IPS-18a (cell line): ENCODE results near the gene CYP4Z1.
"Not testable (repeated sequence)": the region's sequence is repeated elsewhere in the genome, so short reads cannot be mapped to it uniquely, and the experiment has no call there.

ENCODE experiments used
- H3K27ac ChIP-seq: one replicate; pipeline ENCODE4 v1.5.1; 2013; ENCODE audit warnings: low read length
- H3K27me3 ChIP-seq: one replicate; pipeline ENCODE4 v1.6.1; 2013; ENCODE audit warnings: mild to moderate bottlenecking, low read length; ENCODE audit not compliant: control insufficient read depth, insufficient read depth
- H3K36me3 ChIP-seq: one replicate; pipeline ENCODE4 v1.6.1; 2013; ENCODE audit warnings: low read depth, low read length; ENCODE audit not compliant: control insufficient read depth
- H3K4me1 ChIP-seq: one replicate; pipeline ENCODE4 v1.6.1; 2013; ENCODE audit warnings: low read depth, low read length; ENCODE audit not compliant: control insufficient read depth
- H3K4me3 ChIP-seq: one replicate; pipeline ENCODE4 v1.5.1; 2013; ENCODE audit warnings: low read length
- H3K9ac ChIP-seq: one replicate; pipeline ENCODE4 v1.6.1; 2013; ENCODE audit warnings: mild to moderate bottlenecking, low read length, moderate library complexity
- H3K9me3 ChIP-seq: one replicate; pipeline ENCODE4 v1.6.1; 2013; ENCODE audit warnings: low read depth, low read length; ENCODE audit not compliant: control insufficient read depth

The CYP4Z1 gene

DNA sequence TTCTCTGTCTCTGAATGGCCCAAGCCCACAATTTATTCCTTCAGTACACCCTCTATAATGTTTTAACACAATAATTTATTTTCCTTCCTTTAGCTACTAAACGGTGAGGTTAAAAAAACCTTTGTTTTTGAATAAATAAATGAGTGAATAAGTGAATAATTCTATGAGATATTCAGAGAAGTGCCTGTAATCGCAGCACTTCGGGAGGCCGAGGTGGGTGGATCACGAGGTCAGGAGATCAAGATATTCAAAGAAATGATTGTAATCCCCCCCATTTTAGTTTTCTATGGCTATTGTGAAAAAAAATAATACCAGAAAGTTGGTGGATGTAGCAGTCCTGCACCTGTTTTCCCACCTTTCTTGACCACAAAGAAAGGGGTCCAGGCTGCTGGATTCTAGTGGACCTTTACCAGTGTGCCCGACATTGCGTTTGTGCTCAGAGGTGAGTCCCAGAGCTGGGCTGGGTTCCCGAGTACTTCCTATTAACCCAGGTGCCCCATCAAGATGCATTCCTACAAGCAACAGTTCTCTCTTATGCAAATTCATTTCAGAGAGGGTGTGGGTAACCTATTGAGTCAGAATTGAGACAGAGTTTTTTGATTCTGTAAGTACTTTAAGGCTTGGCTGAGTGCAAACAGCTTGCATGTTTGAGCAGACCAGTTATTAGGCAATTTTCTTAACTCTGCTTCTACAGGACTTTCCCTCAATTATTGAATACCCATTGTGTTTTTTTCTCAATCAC is 62.6 kb downstream of the CYP4Z1 start:
- H3K9ac ChIP-seq, H3K27ac ChIP-seq, H3K4me3 ChIP-seq, H3K36me3 ChIP-seq, H3K9me3 ChIP-seq, H3K27me3 ChIP-seq: not testable (repeated sequence)
- peaks cover 12% of the 10 kb centered on the region for H3K4me1 ChIP-seq

GRCh38 chr1:47132665-47133064 is 65.6 kb downstream of the CYP4Z1 start:
- H3K4me1 ChIP-seq, result peaks cover 12% of the 10 kb centered on the region
- not testable (repeated sequence) for H3K9me3 ChIP-seq, H3K27ac ChIP-seq, H3K4me3 ChIP-seq, H3K27me3 ChIP-seq, H3K36me3 ChIP-seq, H3K9ac ChIP-seq

DNA sequence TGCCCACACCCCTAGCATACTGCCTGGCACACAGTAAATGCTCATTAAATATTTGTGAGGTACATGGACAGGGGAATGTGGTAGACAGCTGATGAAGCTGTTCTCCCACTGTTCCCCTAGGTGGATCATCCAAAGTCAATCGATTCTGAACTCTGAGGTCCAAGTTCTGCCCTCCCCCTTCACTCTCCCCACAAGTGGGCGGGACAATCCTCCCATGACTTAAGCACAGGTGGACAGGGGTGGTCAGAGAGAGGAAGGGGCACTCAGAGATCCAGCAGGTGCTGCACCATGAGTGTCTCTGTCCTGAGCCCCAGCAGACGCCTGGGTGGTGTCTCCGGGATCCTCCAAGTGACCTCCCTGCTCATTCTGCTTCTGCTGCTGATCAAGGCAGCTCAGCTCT is 70.2 kb downstream of the CYP4Z1 start, which contains the start of gene CYP4A22:
CYP4A22 (plus strand) TSS at position 244 of the 400 bp plus-strand sequence; CDS start at position 289, 45 bp downstream.
- no peak within 1 kb of the TSS for H3K4me3 ChIP-seq
- no peak within 1 kb of the TSS for H3K9ac ChIP-seq
- no peak within 1 kb of the TSS for H3K27ac ChIP-seq
- no peaks in the 10 kb centered on the region for H3K4me1 ChIP-seq
- H3K9me3 ChIP-seq, result no peaks in the 10 kb centered on the region
- no peaks in the 10 kb centered on the region for H3K27me3 ChIP-seq
- H3K36me3 ChIP-seq, result no peaks in the 10 kb centered on the region

DNA sequence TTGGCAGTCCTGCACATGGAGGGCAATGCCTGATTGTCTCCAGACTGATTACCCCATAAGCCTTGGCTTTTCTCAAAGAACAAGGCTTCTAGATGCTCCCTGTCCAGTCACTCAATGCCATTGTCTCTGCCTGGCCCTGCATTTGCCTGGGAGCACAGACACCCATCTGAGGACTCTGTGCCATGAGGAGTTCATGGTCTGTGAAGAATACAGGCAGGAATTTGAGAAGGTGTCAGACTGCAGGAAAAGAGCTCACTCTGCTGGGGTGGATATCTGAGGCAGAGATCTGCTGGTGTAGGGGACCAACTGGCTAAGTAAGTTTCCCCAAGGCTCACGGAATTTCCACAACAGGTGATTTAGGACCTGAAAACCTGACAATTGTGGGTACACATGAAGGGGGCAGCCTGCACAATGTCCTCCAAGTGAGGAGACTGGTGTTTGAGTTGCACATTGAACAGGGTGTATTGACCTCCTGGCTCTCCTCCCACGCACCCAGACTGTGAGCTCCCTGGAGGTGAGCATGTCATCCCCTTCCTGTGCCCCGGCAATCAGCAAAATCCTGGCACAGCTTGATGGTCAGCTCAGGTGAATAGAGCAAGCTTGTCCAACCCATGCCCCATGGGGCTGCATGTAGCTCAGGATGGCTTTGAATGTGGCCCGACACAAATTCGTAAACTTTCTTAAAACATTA is 71.0 kb downstream of the CYP4Z1 start:
- H3K9me3 ChIP-seq, result no peaks in the 10 kb centered on the region
- H3K27me3 ChIP-seq, result no peaks in the 10 kb centered on the region
- H3K36me3 ChIP-seq, result no peaks in the 10 kb centered on the region
- H3K4me1 ChIP-seq, result no peaks in the 10 kb centered on the region
- no peak overlapping the region for H3K9ac ChIP-seq
- no peak overlapping the region for H3K27ac ChIP-seq
- H3K4me3 ChIP-seq, result no peak overlapping the region

- H3K27ac ChIP-seq, H3K4me3 ChIP-seq, H3K9me3 ChIP-seq, H3K4me1 ChIP-seq, H3K9ac ChIP-seq, H3K27me3 ChIP-seq, H3K36me3 ChIP-seq: not testable (repeated sequence)
Measured at GRCh38 chr1:47140358-47140757, 73.3 kb downstream of the CYP4Z1 start.

- H3K9me3 ChIP-seq, H3K36me3 ChIP-seq, H3K27me3 ChIP-seq, H3K4me3 ChIP-seq, H3K9ac ChIP-seq, H3K27ac ChIP-seq, H3K4me1 ChIP-seq: not testable (repeated sequence)
Measured at GRCh38 chr1:47143654-47144053, 76.6 kb downstream of the CYP4Z1 start.

DNA sequence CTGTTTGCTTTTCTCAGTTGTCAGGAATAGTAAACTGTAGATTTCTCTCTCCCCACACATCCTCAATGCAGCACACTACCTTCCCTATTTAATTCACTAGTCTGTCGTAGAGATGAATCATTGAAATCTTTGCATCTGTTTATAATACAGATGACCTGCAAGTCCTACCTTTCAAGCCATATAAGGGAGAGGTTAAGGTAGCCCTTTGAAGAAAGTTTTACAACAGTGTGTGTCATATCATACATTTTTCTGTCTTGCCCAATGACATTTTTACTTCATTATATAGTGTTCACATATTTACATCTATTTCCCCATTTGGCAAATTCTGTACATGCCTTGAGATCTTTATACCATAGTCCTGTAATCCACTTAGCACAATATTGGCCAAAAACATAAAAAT is 79.5 kb downstream of the CYP4Z1 start:
- H3K27me3 ChIP-seq, H3K27ac ChIP-seq, H3K4me1 ChIP-seq: not testable (repeated sequence)

GRCh38 chr1:47147047-47147785 is 80.2 kb downstream of the CYP4Z1 start:
- Histone ChIP-seq H3K36me3 (no peaks in the 10 kb centered on the region), H3K27me3 (no peaks in the 10 kb centered on the region), H3K9me3 (no peaks in the 10 kb centered on the region), H3K27ac (no peak overlapping the region), H3K9ac (no peak overlapping the region), H3K4me3 (no peak overlapping the region), H3K4me1 (no peaks in the 10 kb centered on the region)

More for the DNA sequence above, 79.5 kb downstream of the CYP4Z1 start:
- H3K9ac ChIP-seq, H3K4me3 ChIP-seq, H3K9me3 ChIP-seq, H3K36me3 ChIP-seq: not testable (repeated sequence)

GRCh38 chr1:47149162-47149561 is 82.1 kb downstream of the CYP4Z1 start:
- not testable (repeated sequence) for H3K27me3 ChIP-seq, H3K9me3 ChIP-seq, H3K27ac ChIP-seq, H3K4me3 ChIP-seq, H3K36me3 ChIP-seq, H3K4me1 ChIP-seq, H3K9ac ChIP-seq

- not testable (repeated sequence) for H3K27ac ChIP-seq, H3K36me3 ChIP-seq, H3K4me3 ChIP-seq, H3K9ac ChIP-seq, H3K4me1 ChIP-seq, H3K27me3 ChIP-seq, H3K9me3 ChIP-seq
Measured at GRCh38 chr1:47156457-47156856, 89.4 kb downstream of the CYP4Z1 start.

GRCh38 chr1:47157957-47158356 is 90.9 kb downstream of the CYP4Z1 start:
- not testable (repeated sequence) for H3K9me3 ChIP-seq, H3K36me3 ChIP-seq, H3K9ac ChIP-seq, H3K27ac ChIP-seq, H3K4me3 ChIP-seq, H3K27me3 ChIP-seq, H3K4me1 ChIP-seq
